Osteocyte (in vitro differentiated cells): ENCODE data around the gene GRPR. TPM values are rescaled to one million over a fixed set of nuclear protein-coding genes. Genes with fewer than 3 reads are reported as not detected.

Source experiments
- DNase-seq: peaks from one replicate; pipeline ENCODE4 v3.0.0; 2021; ENCODE audit warnings: mixed read lengths; ENCODE audit not compliant: unreplicated experiment; ENCODE audit errors: extremely low spot score
- H3K27ac Mint-ChIP-seq: one replicate; pipeline ENCODE4 v1.8.0; 2021; ENCODE audit warnings: mild to moderate bottlenecking, mixed read lengths; ENCODE audit not compliant: unreplicated experiment
- H3K27me3 Mint-ChIP-seq: one replicate; pipeline ENCODE4 v1.8.0; 2021; ENCODE audit warnings: mixed read lengths; ENCODE audit not compliant: unreplicated experiment
- H3K36me3 Mint-ChIP-seq: one replicate; pipeline ENCODE4 v1.8.0; 2021; ENCODE audit warnings: mixed read lengths; ENCODE audit not compliant: unreplicated experiment
- H3K4me1 Mint-ChIP-seq: one replicate; pipeline ENCODE4 v1.8.0; 2021; ENCODE audit warnings: mixed read lengths; ENCODE audit not compliant: unreplicated experiment
- H3K4me3 Mint-ChIP-seq: one replicate; pipeline ENCODE4 v1.8.0; 2021; ENCODE audit warnings: mild to moderate bottlenecking, moderate library complexity, mixed read lengths; ENCODE audit not compliant: unreplicated experiment
- H3K9me3 Mint-ChIP-seq: one replicate; pipeline ENCODE4 v1.8.0; 2021; ENCODE audit warnings: mixed read lengths; ENCODE audit not compliant: unreplicated experiment
- CTCF ChIP-seq: fragments of 200-600 bp; sonication (generic); IDR thresholded peaks from 2 replicates; pipeline ENCODE4 v1.5.0; 2021; ENCODE audit warnings: antibody characterized with exemption, mild to moderate bottlenecking, moderate library complexity
- total RNA-seq: library from RNA; stranded (reverse); gene quantifications from 2 replicates; pipeline ENCODE4 v1.2.1, GENCODE V29; 2021

GRPR gene
- total RNA-seq, 1 donor from 2014 or later: 4.0 TPM

- Mint-ChIP-seq H3K27ac (no peak overlapping the region), H3K27me3 (peaks cover 52% of the 10 kb centered on the region), H3K4me3 (no peak overlapping the region), H3K4me1 (no peaks in the 10 kb centered on the region), H3K9me3 (peaks cover 4% of the 10 kb centered on the region), H3K36me3 (no peaks in the 10 kb centered on the region)
- DNase-seq: no peak
- no peak for TF ChIP-seq CTCF
Observed at GRCh38 chrX:16101581-16101980, 21.8 kb upstream of the GRPR start.

GRCh38 chrX:16103625-16104024 lies 19.7 kb upstream of the GRPR start:
- H3K27ac Mint-ChIP-seq: no peak overlapping the region
- H3K9me3 Mint-ChIP-seq: peaks cover 4% of the 10 kb centered on the region
- no peak overlapping the region for H3K4me3 Mint-ChIP-seq
- TF ChIP-seq CTCF: no peak
- no peaks in the 10 kb centered on the region for H3K4me1 Mint-ChIP-seq
- DNase-seq: no peak
- peaks cover 58% of the 10 kb centered on the region for H3K27me3 Mint-ChIP-seq
- no peaks in the 10 kb centered on the region for H3K36me3 Mint-ChIP-seq

GRCh38 chrX:16112428-16112827 lies 10.9 kb upstream of the GRPR start:
- no peak overlapping the region for H3K4me3 Mint-ChIP-seq
- peaks cover 38% of the 10 kb centered on the region for H3K4me1 Mint-ChIP-seq
- no peak for DNase-seq
- peaks cover 4% of the 10 kb centered on the region for H3K9me3 Mint-ChIP-seq
- TF ChIP-seq CTCF: peak; percentile 53
- H3K27ac Mint-ChIP-seq: no peak overlapping the region
- peaks cover 28% of the 10 kb centered on the region for H3K27me3 Mint-ChIP-seq
- no peaks in the 10 kb centered on the region for H3K36me3 Mint-ChIP-seq

GRCh38 chrX:16113978-16114565 lies 9.3 kb upstream of the GRPR start:
- no peak for TF ChIP-seq CTCF
- Mint-ChIP-seq H3K36me3 (no peaks in the 10 kb centered on the region), H3K4me3 (no peak overlapping the region), H3K9me3 (peaks cover 13% of the 10 kb centered on the region), H3K27me3 (peaks cover 22% of the 10 kb centered on the region), H3K4me1 (peaks cover 38% of the 10 kb centered on the region), H3K27ac (peak overlapping the region; percentile 82)
- DNase-seq: no peak

- Mint-ChIP-seq H3K27ac (peak overlapping the region; percentile 82), H3K27me3 (peaks cover 23% of the 10 kb centered on the region), H3K9me3 (peaks cover 18% of the 10 kb centered on the region), H3K4me1 (peaks cover 38% of the 10 kb centered on the region), H3K4me3 (no peak overlapping the region), H3K36me3 (no peaks in the 10 kb centered on the region)
- DNase-seq: no peak
- no peak for TF ChIP-seq CTCF
Observed at GRCh38 chrX:16114611-16115010, 8.8 kb upstream of the GRPR start.
